Measurements from ENCODE around the gene ZNF845. TPM values are rescaled to one million over a fixed set of nuclear protein-coding genes. Genes with fewer than 3 reads are reported as not detected.

ZNF845 gene
- total RNA-seq, 1 experiment from 2014 or later = 18.5 TPM

DNA sequence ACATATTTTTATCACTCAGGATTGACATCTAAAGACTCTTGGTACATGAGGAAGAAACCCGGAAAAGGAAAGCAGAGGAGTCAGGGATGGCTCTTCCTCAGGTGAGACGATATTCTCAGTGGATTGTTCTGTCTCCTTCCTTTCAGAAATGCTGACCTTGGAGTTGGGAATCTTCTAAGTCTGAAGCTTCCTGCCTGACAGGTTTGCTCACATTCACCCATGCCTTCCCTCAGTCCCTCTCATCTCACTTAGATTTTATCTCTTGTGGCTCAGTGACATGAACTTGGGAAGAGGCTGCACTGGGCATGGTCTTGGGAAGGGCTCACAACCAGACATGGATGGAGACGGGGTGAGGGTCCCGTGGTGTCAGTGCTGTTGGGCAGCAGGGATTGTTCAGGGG lies 38.6 kb downstream of the ZNF845 start:
- H3K4me1 Mint-ChIP-seq = peaks cover 77% of the 10 kb centered on the region
- TF ChIP-seq, protein P1, sequence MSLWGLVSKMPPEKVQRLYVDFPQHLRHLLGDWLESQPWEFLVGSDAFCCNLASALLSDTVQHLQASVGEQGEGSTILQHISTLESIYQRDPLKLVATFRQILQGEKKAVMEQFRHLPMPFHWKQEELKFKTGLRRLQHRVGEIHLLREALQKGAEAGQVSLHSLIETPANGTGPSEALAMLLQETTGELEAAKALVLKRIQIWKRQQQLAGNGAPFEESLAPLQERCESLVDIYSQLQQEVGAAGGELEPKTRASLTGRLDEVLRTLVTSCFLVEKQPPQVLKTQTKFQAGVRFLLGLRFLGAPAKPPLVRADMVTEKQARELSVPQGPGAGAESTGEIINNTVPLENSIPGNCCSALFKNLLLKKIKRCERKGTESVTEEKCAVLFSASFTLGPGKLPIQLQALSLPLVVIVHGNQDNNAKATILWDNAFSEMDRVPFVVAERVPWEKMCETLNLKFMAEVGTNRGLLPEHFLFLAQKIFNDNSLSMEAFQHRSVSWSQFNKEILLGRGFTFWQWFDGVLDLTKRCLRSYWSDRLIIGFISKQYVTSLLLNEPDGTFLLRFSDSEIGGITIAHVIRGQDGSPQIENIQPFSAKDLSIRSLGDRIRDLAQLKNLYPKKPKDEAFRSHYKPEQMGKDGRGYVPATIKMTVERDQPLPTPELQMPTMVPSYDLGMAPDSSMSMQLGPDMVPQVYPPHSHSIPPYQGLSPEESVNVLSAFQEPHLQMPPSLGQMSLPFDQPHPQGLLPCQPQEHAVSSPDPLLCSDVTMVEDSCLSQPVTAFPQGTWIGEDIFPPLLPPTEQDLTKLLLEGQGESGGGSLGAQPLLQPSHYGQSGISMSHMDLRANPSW (CRISPR knock-in tag; conservative IDR thresholded peaks at IDR 0.05; ENCODE audit: low read depth) = no peak
- no peak for TF ChIP-seq HMGA2 (CRISPR knock-in tag; IDR thresholded peaks at IDR 0.05)
- TF ChIP-seq RORB (CRISPR knock-in tag; IDR thresholded peaks at IDR 0.05) = no peak
- TF ChIP-seq CBFB (CRISPR knock-in tag; IDR thresholded peaks at IDR 0.05; ENCODE audit: low read depth) = no peak
- TF ChIP-seq ESRRA (CRISPR knock-in tag; IDR thresholded peaks at IDR 0.05; ENCODE audit: borderline replicate concordance) = no peak
- TF ChIP-seq ZNF671 (CRISPR knock-in tag; IDR thresholded peaks at IDR 0.05) = no peak
- TF ChIP-seq, protein P2, sequence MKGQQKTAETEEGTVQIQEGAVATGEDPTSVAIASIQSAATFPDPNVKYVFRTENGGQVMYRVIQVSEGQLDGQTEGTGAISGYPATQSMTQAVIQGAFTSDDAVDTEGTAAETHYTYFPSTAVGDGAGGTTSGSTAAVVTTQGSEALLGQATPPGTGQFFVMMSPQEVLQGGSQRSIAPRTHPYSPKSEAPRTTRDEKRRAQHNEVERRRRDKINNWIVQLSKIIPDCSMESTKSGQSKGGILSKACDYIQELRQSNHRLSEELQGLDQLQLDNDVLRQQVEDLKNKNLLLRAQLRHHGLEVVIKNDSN (CRISPR knock-in tag; IDR thresholded peaks at IDR 0.05) = no peak
- no peak for TF ChIP-seq FOXK1 (CRISPR knock-in tag; IDR thresholded peaks at IDR 0.05)
- TF ChIP-seq, protein P3, sequence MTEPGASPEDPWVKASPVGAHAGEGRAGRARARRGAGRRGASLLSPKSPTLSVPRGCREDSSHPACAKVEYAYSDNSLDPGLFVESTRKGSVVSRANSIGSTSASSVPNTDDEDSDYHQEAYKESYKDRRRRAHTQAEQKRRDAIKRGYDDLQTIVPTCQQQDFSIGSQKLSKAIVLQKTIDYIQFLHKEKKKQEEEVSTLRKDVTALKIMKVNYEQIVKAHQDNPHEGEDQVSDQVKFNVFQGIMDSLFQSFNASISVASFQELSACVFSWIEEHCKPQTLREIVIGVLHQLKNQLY (CRISPR knock-in tag; IDR thresholded peaks at IDR 0.05) = no peak
- TF ChIP-seq SOX15 (CRISPR knock-in tag; IDR thresholded peaks at IDR 0.05) = no peak
- no peak for TF ChIP-seq MXD4 (CRISPR knock-in tag; IDR thresholded peaks at IDR 0.05; ENCODE audit: borderline replicate concordance)
- no peak for TF ChIP-seq CREB1 (CRISPR knock-in tag; IDR thresholded peaks at IDR 0.05)
- no peak for TF ChIP-seq CREM (CRISPR knock-in tag; IDR thresholded peaks at IDR 0.05)
- TF ChIP-seq NFYB (CRISPR knock-in tag; conservative IDR thresholded peaks at IDR 0.05; ENCODE audit: low read depth) = no peak
- TF ChIP-seq ZNF232 (CRISPR knock-in tag; IDR thresholded peaks at IDR 0.05) = no peak
- TF ChIP-seq, protein P4, sequence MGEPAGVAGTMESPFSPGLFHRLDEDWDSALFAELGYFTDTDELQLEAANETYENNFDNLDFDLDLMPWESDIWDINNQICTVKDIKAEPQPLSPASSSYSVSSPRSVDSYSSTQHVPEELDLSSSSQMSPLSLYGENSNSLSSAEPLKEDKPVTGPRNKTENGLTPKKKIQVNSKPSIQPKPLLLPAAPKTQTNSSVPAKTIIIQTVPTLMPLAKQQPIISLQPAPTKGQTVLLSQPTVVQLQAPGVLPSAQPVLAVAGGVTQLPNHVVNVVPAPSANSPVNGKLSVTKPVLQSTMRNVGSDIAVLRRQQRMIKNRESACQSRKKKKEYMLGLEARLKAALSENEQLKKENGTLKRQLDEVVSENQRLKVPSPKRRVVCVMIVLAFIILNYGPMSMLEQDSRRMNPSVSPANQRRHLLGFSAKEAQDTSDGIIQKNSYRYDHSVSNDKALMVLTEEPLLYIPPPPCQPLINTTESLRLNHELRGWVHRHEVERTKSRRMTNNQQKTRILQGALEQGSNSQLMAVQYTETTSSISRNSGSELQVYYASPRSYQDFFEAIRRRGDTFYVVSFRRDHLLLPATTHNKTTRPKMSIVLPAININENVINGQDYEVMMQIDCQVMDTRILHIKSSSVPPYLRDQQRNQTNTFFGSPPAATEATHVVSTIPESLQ (CRISPR knock-in tag; IDR thresholded peaks at IDR 0.05) = no peak
- TF ChIP-seq, protein P5, sequence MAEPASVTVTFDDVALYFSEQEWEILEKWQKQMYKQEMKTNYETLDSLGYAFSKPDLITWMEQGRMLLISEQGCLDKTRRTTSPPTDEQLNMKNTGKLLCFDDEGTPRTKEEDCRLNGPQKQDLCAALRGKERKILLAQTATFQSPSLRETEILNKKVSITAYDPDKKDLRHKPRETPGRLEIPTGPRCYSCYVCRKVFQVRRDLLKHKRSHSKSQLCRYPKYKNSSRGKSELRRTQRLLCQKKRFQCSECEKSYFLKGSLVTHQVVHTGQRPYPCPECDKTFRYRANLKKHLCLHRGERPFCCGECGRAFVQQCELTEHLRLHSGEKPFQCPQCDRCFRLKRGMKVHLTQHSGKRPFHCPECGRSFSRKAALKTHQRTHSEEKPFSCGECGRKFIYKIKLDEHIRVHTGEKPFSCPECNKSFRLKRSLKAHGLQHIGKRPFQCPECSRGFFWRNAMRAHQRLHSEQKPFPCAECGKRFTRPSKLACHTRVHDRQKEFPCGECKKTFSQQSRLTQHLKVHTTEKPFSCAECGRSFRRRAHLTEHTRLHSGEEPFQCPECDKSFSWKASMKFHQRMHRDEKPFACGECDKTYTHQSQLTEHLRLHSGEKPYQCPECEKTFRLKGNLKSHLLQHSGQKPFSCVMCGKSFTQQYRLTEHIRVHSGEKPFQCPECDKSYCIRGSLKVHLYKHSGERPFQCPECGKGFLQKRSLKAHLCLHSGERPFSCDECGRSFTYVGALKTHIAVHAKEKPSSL (CRISPR knock-in tag; conservative IDR thresholded peaks at IDR 0.05) = no peak
- TF ChIP-seq NFE2L1 (CRISPR knock-in tag; IDR thresholded peaks at IDR 0.05) = no peak
- no peak for TF ChIP-seq TEAD4 (CRISPR knock-in tag; IDR thresholded peaks at IDR 0.05)
- DNase-seq (ENCODE audit: low spot score) = no peak
- no peak overlapping the region for H3K4me3 Mint-ChIP-seq
- no peak for ATAC-seq
- no peaks in the 10 kb centered on the region for H3K9me3 Mint-ChIP-seq
- H3K27me3 Mint-ChIP-seq (ENCODE audit: low read depth) = no peaks in the 10 kb centered on the region
- CTCF ChIA-PET = no interaction called here
- H3K27ac Mint-ChIP-seq = peak overlapping the region; percentile 61
- POLR2A ChIA-PET = no interaction called here
- peaks cover 45% of the 10 kb centered on the region for H3K36me3 Mint-ChIP-seq

DNA sequence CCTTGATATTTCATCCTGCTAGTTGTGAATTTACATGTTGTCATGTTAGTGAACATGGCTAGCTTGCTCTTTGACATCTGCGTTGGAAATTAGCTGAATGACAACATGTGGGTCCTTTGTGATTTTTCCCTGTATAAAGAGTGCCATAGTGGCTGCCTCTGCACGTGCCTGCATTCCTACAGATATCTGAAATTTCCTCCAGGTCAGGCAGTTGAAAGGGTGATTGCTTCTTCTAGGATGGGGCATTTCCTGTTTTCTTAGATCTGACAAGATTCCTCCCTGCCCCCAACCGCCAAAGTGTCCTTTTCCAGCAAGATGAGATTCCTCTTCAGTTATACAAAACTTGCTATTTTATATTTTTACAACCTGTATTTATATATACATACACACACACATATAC lies 40.7 kb downstream of the ZNF845 start:
- no peaks in the 10 kb centered on the region for H3K27me3 Mint-ChIP-seq (ENCODE audit: low read depth)
- H3K4me1 Mint-ChIP-seq = peaks cover 56% of the 10 kb centered on the region
- H3K9me3 Mint-ChIP-seq = peaks cover 2% of the 10 kb centered on the region
- H3K36me3 Mint-ChIP-seq = peaks cover 66% of the 10 kb centered on the region
- TF ChIP-seq, protein P6, sequence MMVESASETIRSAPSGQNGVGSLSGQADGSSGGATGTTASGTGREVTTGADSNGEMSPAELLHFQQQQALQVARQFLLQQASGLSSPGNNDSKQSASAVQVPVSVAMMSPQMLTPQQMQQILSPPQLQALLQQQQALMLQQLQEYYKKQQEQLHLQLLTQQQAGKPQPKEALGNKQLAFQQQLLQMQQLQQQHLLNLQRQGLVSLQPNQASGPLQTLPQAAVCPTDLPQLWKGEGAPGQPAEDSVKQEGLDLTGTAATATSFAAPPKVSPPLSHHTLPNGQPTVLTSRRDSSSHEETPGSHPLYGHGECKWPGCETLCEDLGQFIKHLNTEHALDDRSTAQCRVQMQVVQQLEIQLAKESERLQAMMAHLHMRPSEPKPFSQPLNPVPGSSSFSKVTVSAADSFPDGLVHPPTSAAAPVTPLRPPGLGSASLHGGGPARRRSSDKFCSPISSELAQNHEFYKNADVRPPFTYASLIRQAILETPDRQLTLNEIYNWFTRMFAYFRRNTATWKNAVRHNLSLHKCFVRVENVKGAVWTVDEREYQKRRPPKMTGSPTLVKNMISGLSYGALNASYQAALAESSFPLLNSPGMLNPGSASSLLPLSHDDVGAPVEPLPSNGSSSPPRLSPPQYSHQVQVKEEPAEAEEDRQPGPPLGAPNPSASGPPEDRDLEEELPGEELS (CRISPR knock-in tag; IDR thresholded peaks at IDR 0.05) = peak; percentile 59; the same call in 1 of the 2 replicates
- TF ChIP-seq TEAD1 (CRISPR knock-in tag; IDR thresholded peaks at IDR 0.05) (peak; percentile 35; the same call in 1 of the 2 replicates), FOXK1 (CRISPR knock-in tag; IDR thresholded peaks at IDR 0.05) (0 out of 2 replicates have a peak, but pooled peaks have one; percentile 17), NFE2L1 (CRISPR knock-in tag; IDR thresholded peaks at IDR 0.05) (no peak)
- DNase-seq (ENCODE audit: low spot score) (no peak), ATAC-seq (peak; percentile 58; the same call in 1 of the 2 replicates)
- ChIA-PET CTCF (no interaction called here), POLR2A (no interaction called here)
- H3K4me3 Mint-ChIP-seq = peak overlapping the region; percentile 20
- peak overlapping the region; percentile 88 for H3K27ac Mint-ChIP-seq
